NCI-H187 treated with DMSO at 0.1 percent for 48 hours (cell line): Measurements from ENCODE around the gene CC2D2B.
"Not testable (repeated sequence)": the region's sequence is repeated elsewhere in the genome, so short reads cannot be mapped to it uniquely, and the experiment has no call there.

Experiments used
- DNase-seq: peaks from one replicate; lab custom pipeline; 2025; lab: John Stamatoyannopoulos, UW

Gene CC2D2B

DNA sequence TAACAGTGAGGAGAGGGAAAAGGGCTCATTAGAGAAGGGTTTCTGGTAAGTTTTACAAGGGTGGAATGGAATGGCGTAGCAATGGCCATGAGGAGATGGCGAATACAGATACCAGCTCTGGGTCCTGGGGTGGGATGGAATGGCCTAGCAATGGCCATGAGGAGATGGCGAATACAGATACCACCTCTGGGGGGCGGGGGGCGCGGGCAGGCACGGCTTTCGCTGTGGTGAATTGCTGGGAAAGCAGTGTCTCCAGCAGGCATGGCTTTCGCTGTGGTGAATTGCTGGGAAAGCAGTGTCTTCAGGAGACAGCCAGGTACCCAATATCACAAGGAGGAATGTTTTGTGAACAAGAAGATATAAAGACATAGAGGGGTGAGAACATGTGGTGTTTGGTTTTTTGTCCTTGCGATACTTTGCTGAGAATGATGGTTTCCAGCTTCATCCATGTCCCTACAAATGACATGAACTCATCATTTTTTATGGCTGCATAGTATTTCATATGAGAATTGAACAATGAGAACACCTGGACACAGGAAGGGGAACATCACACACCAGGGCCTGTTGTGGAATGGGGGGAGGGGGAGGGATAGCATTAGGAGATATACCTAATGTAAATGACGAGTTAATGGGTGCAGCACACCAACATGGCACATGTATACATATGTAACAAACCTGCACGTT lies 1.7 kb upstream of the CC2D2B start:
- DNase-seq: not testable (repeated sequence)

DNA sequence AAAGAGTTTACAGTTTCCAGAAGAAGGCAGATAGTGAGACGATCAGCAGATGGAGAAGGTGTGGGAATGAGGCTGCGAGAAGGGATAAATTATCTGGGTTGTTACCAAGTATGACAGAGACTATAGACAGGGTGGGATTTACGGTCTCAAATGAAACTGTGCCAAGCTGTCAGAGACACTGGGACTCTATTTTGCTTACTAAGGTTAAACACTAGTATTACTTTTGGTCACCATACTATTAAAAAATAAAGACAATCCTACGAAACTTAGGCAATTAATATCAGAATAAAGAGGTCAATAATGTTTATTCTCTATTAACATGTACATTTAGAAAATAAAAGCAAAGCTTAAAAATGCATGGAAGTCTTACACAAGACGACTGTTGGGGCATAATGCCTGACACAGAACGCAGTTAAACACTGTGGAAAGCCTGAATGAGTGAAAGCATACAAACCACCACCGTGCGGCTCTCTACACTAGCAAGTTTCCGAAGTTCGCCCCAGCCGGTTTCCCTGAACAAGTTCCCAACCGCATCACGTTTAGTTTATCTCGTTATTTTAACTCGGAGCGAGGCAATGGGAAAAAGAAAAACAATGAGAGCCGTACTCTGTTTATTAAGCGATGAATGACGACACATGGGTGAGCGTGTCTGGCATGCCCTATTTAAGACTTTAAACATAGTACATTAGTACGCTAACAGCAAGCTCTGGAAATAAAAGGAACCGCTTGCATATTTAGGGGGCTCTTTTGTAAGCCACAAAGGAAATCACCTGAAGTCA lies 909 bp upstream of the CC2D2B start:
- DNase-seq: no peak

DNA sequence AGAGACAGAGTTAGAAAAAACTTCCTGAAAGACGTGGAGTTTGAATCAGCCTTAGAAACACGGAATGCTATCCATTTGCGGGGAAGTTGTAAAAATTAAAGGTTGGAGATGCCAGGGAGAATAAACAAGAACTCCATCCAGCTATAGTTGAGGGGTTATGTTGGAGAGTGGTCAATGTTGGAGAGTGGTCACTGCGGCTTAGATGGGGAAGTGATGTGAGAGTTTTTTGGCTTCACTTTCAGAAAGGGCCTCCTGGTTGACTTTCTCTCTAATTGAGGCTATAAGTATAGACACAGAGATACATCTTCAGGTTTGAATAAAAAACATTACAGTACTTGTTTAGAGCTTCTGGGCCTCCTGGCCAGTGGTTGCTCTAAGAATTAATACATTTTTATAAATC lies 675 bp downstream of the CC2D2B start:
- no peak for DNase-seq

DNA sequence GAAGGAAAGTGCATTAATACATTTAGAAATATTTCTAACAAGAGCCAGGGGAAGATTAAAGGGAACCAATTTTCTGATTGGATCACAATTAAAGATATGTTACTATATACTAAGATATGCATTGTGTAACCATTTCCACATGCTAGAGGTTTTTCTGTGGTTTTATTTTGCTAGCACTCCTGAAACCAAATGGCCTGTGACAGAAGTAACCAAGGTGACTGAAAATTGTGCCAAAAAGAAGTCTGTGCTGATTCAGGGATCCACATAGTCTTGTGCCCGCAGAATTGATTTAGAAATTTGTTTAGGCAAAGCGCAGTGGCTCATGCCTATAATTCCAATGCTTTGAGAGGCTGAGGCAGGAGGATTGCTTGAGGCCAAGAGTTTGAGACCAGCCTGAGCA lies 1.8 kb downstream of the CC2D2B start:
- no peak for DNase-seq

DNA sequence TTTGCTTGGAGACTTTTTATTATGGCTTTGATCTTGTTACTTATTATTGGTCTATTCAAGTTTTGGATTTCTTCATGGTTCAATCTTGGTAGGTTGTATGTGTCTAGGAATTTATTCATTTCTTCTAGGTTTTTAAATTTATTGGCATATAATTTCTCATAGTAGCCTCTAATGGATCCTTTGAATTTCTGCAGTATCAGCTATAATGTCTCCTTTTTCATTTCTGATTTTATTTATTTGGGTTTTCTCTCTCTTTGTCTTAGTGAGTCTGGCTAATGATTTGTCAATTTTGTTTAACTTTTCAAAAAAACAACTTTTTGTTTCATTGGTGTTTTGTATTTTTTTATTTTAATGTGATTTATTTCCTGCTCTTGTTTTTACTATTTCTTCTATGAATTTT lies 8.3 kb downstream of the CC2D2B start:
- DNase-seq: not testable (repeated sequence)

DNA sequence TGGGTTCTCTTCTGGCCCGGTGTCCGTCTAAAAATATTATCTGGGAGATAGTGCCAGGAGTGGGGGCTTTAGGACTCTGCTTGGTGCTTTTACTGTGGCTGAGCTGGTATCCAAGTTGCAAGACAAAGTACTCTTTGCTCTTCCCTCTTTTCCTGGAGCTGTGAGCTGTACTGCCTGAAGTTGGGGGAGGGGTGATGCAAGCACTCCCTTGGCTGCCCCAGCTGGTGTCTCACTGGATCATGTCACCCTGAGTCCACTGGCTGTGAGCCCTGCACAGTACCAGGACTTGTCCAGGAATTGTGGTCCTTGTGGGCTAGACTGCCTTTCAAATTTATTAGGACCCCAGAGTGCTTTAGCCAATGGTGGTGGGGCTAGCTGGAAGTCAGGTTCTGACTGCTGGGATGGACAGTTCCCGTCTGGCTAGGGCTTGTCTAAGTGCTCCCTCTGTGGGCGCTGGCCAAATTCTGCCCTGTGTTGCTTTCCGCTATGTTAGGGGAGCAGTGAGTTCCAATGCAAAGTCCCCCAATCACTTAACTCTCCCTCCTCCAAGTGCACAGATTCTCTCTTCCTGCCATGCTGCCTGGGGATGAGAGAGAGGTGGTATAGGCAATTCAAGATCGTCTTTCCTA lies 13.1 kb downstream of the CC2D2B start:
- no peak for DNase-seq

DNA sequence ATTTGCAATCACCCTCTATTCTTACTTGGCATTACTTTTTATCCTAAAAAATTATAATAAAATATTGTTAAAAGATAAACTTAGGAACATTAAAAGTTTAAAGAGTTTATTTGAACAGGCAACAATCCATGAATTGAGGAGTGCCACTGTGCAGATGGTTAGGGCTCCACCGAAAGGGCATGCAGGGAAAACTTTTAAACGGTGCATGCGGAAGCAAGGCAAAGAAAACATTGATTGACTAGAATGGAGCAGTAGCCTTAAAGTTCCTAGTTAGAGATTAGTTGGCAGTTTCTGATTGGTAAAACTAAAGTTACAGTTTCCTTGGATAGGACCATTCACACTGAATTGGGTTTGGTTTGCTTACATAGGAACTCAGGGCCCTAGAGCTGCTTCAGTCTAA lies 17.3 kb downstream of the CC2D2B start:
- no peak for DNase-seq

DNA sequence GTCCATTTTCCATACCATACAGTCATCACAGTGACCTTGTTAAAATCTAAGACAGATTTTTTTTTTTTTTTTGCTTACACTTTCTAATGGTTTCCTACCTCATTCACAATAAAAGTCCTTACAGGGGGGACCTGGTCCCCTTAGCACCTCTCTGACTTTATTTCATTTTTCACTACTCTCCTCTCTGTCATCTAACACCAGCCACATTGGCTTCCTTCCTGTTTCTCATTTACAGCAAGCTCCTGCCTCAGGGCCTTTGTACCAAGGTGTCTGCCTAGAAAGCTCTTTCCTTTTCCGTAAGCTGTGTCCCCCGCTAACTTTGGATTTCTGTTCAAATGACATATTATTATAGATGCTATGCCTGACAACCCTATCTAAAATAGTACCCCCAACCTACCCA lies 27.7 kb downstream of the CC2D2B start:
- no peak for DNase-seq

DNA sequence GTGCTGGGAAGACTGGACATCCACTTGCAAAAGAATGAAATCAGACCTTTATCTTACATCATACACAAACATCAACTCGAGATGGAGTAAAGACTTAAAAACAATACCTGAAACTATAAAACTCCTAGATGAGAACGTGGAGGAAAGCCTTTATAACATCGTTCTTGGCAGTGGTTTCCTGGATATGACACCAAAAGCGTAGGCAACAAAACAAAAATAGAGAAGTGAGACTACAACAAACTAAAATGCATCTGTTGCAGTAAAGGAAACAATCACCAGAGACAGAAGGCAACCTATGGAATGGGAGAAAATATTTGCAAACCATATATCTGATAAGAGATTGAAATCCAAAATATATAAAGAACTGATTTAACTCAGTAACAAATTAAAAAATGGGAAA lies 33.3 kb downstream of the CC2D2B start:
- no peak for DNase-seq

DNA sequence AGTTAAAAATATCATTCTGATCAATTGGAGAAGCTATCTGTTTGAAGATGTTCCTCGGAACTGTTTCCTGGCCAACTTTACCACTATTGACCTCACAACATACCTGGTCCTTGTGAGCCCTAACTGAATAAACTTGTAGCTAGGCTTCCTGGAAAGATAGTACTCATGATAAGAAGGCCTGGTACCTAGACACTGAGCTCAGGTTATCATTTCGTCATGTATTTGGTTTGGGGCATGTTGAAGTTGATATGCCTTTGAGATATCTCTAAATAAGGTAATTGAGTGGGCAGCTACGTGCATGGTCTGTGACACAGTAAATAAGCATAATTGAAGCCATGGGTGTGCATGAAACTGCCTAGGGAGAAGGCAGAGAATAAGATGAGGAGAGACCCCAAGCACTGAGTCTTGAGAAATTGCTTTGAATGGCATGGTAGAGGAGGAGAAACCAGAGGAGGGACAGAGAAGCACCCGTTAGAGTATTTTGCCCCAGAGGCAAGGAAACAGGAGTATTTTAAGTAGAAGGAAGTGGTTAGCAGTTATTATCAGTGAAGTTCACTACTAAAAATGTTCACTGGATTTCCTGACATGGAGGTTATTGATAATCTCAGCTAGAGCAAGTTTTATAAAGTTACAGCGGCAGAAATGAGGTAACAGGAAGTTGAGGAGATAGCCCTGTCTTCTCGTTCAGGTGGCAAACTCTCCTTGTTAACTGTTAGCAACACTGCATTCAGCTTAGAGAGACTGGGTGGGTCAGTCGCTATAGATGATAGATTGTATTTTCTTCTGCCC lies 55.6 kb downstream of the CC2D2B start:
- DNase-seq: no peak

DNA sequence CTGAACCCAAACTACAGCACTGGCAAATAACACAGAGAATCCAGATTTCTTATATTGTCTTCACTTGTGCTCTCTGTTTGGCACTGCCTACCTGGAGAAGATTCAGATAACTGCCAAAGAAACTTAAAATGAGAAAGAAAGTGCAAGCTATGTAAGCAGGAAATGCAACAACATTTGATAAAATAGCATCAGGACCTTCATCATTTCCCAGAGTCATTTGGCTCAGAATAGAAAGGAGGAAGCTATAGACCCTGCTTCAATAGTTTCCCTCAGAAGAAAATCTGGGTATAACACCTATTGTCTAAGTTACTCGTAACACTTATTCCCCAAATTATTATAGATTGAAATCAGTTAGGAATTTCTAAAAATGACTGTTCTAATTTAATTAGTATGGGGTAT lies 56.2 kb downstream of the CC2D2B start:
- no peak for DNase-seq

DNA sequence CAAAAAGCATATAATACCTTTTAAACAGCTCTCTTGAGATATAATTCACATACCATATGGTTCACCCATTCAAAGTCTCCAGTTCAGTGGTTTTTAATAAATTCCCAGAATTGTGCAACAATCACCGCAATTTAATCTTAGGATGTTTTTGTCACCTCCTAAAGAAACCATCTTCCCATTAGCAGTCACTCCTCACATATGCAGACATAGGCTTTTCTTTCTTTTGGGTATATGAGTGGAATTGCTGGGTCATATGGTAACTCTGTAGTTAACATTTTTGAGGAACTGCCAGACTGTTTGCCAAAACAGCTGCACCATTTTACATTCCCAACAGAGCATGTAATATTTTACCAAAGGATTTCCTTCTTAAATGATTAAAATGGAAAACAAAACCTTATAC lies 57.0 kb downstream of the CC2D2B start:
- DNase-seq: no peak

DNA sequence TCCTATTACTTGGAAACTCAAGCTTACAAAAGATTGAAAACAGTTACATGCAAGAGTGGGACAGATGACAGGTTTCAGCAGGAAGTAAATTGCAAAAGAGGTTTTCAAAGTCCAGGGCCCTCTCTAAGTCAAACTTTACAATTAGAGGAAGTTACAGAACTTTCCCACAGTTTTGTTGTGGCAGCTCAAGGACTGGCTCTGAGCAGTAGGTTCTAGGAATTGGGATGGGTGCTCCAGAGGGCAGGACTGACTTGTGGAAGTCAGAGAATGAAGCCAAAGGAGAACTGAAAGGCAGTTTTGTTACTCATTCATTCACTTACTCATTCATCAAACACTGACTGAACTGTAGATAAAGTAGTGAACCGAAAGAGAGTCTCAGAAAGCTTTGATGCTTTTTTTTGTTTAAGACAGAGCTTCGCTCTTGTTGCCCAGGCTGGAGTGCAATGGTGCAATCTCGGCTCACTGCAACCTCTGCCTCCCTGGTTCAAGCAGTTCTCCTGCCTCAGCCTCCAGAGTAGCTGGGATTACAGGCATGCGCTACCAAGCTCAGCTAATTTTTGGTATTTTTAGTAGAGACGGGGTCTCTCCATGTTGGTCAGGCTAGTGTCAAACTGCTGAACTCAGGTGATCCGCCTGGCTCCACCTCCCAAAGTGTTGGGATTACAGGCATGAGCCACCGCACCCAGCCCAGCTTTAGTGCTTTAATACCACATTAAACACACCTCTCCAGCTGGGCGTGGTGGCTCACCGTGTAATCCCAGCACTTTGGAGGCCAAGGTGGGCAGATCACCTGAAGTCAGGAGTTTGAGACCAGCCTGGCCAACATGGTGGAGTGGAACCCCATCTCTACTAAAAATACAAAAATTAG lies 68.8 kb downstream of the CC2D2B start:
- no peak for DNase-seq

DNA sequence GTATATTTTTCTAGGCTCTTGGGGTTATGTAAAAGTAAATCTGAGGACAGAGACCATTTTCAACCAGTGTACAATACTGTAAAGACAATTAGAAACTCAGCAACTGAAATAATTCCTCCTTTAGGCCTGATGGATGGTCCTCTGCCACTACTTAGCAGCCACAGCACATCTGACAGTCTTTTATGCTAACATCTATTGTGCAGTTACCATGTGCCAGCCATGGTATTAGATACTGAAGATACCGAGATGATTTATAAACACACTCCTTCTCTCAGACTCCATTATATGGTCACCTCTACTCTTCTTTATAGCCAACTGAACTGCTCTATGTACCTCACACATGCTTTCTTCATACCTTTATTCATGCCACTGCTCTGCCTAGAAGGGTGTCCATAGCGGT lies 74.4 kb downstream of the CC2D2B start:
- DNase-seq: no peak

DNA sequence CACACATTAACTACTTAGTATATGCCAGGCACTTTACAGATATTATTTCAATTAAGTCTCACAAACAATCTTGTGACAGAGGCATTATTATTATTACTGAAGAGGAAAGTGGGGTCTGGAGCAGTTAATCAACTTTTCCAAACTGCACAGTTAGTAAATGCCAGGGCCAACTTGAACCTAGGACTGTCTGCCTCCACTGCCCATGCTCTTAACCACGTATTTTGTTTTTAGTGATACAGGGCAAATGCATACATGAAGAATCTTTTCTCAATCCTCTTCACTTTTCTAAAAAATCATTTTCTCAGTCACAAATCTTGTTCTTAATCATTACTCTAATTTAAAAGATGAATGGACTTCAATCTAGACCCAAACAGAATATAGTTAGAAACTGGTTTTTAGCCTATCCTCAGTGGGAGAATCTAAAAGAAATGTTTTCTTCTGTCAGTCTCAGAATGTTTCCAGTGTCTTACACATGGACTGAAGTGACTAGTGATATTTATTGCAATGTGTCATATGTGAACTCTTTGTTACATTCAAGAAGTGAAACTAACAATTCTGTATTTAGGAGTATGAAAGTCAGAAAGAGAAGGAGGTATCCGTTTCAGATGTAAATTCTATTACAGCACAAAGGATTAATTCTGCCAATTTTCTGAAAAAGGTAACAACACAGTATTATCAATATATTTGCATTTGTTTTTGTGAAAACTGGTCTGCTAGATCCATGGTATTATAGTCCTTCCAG lies 80.1 kb downstream of the CC2D2B start:
- DNase-seq: no peak

DNA sequence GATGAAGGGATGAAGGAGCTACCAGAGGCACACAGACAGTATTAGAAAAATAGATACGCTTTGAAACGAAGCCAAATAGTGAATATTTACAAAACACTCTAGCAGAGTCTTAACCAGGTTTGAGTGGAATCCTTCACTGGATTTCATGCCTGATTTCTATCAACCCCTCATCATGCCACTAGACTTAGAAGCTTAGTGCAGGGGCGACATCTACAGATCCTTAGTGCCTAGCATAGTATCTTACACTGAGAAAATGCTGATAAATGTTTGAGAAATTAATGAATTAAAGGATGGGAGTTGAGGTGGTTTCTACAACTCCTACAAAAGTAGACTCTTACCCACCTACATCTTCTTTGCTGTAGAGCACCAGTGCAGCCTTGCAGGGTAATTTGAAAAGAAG lies 80.9 kb downstream of the CC2D2B start:
- no peak for DNase-seq

DNA sequence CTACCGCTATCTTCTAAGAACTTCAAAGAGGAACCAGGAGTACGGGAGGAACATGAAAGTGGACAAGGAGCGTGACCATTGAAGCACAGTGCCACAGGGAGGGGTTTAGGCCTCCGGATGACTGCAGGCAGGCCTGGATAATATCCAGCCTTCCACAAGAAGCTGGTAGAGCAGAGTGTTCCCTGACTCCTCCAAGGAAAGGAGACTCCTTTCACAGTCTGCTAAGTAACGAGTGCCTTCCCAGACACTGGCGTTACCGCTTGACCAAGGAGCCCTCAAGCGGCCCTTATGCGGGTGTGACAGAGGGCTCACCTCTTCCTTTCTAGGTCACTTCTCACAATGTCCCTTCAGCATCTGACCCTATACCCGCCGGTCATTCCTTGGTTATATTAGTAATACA lies 86.6 kb downstream of the CC2D2B start:
- not testable (repeated sequence) for DNase-seq

DNA sequence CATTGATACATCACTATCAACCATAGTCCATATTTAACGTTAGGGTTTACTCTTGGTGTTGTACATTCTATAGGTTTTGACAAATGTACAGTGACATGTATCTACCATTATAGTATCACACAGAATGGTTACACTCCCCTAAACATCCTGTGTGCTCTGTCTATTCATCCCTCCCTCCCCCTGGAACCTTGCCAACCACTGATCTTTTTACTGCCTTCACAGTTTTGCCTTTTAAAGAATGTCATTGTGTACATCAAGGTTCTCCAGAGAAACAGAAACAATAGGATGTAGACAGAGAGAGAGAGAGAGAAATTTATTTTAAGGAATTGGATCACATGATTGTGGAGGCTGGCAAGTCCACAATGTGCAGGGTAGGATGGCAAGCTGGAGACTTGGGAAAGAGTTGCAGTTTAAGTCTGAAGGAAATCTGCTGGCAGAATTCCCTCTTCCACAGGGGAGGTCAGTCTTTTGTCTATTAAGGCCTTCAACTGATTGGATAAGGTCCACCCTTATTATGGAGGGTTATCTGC lies 90.5 kb downstream of the CC2D2B start:
- no peak for DNase-seq

DNA sequence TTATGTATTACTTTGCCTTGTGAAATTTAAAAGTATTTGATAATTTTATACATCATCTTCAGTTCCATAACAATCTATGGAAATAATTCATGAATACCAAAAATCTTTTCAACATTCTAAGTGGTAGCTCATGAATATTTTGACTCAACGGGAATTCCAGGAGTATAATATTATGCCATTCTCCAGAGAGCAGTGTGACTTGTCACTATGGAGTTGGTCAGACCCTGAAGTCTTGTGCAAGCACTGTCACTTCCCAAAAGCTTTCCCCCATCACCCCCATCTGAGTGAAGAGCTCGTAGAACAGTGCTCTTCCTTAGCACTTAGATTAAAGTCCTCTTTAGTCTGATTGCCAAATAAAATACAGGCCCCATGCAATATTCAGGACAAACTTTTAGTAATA lies 106.2 kb downstream of the CC2D2B start:
- DNase-seq: no peak

DNA sequence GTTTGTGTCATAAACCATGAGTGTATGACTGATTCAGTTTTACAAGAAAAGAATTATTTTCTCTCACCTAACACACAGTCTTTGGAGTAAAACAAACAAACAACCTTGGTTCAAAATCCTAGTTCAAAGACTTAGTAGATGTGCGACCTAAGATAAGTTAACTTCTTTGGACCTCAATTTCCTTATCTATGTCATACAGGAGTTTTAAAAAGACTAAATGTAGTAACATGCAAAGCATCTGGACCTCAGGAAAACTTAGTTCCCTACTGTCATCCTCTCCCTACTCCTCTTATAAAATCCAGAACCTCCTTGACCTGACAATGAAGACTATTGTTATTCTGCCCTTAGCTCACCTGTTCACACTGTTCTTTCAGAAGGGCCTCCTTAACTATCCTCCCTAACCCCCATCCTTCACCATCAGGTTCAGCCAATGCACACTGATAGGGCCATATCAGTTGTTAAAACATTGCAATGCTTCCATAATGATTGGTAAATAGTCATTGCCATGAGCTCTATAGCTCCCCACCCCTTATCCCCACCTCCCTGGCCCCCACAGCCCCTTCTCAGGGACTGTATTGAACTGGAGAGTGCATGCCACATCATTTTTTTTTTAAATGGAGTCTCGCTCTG lies 106.8 kb downstream of the CC2D2B start:
- DNase-seq: no peak
